Erythroblast (primary cell): ENCODE data around the gene DLG2.

Experiments used
- GATA1 ChIP-seq: IDR thresholded peaks from 2 replicates; pipeline ENCODE4 v1.6.1; 2011; ENCODE audit warnings: low read depth, mild to moderate bottlenecking, control low read depth, low read length, moderate library complexity
- POLR2A ChIP-seq: IDR thresholded peaks from 2 replicates; pipeline ENCODE4 v1.6.1; 2011; ENCODE audit warnings: mild to moderate bottlenecking, low read length

GRCh38 chr11:85541683-85542082, 85.5 kb downstream of the DLG2 start:
- TF ChIP-seq POLR2A (no peak), GATA1 (no peak)
